Mononuclear cell (primary cell): ENCODE data around the gene USP51. TPM values are rescaled to one million over a fixed set of nuclear protein-coding genes. Genes with fewer than 3 reads are reported as not detected.
"Not testable (repeated sequence)": the region's sequence is repeated elsewhere in the genome, so short reads cannot be mapped to it uniquely, and the experiment has no call there.

ENCODE experiments used
- H3K27me3 ChIP-seq: 2 replicates; pipeline ENCODE4 v1.6.0; 2011; ENCODE audit warnings: low read length, control low read depth; ENCODE audit not compliant: insufficient read depth
- H3K4me1 ChIP-seq: 2 replicates; pipeline ENCODE4 v1.5.1; 2011; ENCODE audit warnings: mild to moderate bottlenecking, low read length, control low read depth; ENCODE audit not compliant: insufficient read depth
- H3K4me3 ChIP-seq: 2 replicates; pipeline ENCODE4 v1.5.1; 2011; ENCODE audit warnings: mild to moderate bottlenecking, low read length, moderate library complexity
- H3K9me3 ChIP-seq: 2 replicates; pipeline ENCODE4 v1.5.1; 2011; ENCODE audit warnings: low read depth, mild to moderate bottlenecking, control low read depth, low read length
- total RNA-seq: library from RNA; depleted of rRNA; stranded (reverse); fragments of >200 nt; gene quantifications from one replicate; pipeline ENCODE4 v1.2.3, GENCODE V29; 2012

The USP51 gene
- total RNA-seq, 1 donor: 3.3 TPM

DNA sequence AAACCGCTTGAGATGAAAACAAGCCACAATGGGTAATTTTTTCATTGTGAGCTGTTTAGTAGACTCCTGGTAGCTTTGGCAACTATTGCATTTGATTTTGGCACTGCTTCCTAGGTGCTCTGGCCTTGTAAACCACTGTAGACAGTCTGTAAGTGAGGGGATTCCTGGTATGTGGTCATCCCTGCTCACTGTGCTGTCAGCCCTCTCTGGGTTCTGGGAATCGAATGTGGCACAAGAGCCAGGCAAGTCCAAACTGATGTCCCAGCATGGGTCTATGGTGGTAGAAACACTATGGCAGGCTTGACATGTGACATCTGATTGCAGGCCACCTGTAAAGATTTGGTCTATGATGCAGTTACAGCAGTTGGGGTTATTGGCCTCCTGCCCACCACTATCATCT, 2.5 kb downstream of the USP51 start:
- Histone ChIP-seq H3K9me3 (no peaks in the 10 kb centered on the region), H3K27me3 (no peaks in the 10 kb centered on the region), H3K4me3 (no peak overlapping the region), H3K4me1 (peaks cover 6% of the 10 kb centered on the region)

DNA sequence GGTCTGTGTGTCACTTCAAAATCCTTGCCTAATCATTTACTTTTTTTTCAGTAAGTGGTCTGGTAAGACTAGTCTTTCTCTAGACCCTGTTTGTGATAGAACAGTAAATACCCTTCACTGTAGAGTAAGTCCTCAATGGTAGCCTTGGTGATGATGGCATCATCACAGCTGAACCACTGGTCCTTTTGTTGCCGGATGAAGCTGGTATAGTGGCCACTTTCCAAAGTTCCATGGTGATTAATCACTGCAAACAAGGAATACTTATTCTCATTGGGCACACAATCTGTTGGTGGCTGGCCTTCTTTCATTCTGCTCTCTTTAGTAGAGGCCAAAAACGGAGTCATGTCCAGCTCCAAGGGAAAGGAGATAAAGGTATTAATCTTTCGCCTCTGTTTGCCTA, 2.9 kb downstream of the USP51 start:
- Histone ChIP-seq H3K4me3 (no peak overlapping the region), H3K4me1 (peaks cover 6% of the 10 kb centered on the region), H3K27me3 (no peaks in the 10 kb centered on the region), H3K9me3 (no peaks in the 10 kb centered on the region)

DNA sequence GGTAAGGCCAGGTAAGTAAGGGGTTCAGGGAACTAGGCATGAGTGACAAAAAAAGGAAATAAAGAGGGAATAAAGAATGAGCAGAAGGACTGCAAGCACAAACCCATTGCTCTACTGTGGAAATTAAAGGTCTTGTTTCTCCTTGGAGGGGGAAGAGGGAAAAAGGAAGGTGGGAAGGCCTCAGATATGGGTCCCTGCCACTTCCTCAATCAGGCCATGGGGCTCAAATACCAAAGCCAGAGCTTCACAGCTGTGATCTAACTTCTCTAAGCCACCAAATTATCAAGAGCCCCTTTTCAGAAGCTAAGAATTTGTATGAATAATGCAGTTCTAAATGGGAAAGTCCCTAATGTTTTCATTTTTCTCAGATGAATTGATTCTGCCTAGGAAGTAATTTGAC, 4.7 kb downstream of the USP51 start:
- H3K4me3 ChIP-seq: no peak overlapping the region
- H3K27me3 ChIP-seq: no peaks in the 10 kb centered on the region
- no peaks in the 10 kb centered on the region for H3K9me3 ChIP-seq
- H3K4me1 ChIP-seq: peaks cover 4% of the 10 kb centered on the region

DNA sequence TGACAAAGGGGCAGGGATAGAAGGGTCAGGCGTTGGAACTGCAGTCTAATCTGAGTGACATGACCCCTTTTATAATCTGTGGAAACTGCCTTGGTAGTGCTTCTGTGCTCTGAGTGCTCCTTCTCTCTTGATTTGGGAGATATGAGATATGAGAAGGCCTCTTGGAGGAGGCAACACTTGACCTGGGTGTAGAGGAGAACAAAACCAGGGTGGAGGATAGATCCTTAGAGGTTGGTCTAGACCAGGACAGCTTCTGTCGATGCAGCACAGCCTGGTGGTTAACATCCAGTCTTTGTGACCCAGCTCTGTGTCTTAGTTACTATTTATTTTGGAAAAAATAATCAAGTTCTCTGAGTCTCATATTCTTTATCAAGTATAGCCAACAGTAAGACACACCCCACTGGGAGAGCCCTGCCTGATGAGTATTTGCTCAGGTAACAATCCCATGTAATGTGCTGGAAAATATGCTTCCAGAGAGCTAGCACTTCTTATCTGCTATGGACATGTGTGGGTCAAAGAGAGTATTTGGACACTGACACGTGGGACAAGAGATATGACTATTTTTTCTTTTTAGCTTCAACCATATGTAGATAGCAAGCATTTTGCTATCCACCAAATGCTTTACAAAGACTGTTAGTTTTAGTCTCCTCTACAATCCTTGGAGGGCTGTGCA, 9.1 kb downstream of the USP51 start:
- H3K4me1 ChIP-seq: no peaks in the 10 kb centered on the region
- H3K4me3 ChIP-seq: no peak overlapping the region
- H3K9me3 ChIP-seq: no peaks in the 10 kb centered on the region
- H3K27me3 ChIP-seq: no peaks in the 10 kb centered on the region

DNA sequence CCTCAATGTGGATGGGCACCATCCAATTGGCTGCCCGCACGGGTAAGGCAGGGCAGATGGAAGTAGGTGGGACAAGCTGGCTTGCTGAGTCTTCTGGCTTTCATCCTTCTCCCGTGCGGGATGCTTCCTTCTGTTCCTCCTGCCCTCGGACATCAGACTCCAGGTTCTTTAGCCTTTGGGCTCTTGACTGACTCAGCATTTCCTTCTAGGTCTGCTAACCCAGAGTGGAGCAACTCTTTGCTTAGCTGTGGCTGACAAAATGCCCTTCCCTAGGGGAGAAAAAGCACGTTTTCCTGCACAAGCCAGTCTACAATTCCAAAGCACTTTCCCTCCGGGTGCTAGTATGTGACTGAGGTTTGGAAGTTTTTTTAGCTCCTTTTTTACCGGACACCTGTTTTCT, 9.7 kb downstream of the USP51 start:
- not testable (repeated sequence) for H3K9me3 ChIP-seq, H3K4me1 ChIP-seq, H3K4me3 ChIP-seq, H3K27me3 ChIP-seq

DNA sequence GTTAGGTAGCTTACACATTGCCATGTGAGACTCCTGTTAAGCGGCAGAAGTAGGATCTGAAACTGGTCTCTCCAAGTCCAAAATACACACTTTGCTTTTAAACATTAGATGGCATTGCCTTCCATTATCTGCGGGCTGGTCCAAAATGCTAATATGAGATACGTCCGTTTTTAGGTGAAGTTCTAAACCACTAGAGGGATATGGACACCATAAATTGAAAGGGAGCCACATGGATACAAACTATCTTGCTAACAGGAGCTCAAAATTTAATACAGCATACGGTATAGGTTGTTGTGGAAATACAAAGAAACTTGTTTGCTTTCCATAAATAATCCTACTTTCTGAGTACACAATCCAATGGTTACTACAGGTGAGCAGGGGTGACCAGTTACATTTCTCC, 23.9 kb downstream of the USP51 start:
- H3K4me3 ChIP-seq, H3K9me3 ChIP-seq, H3K27me3 ChIP-seq, H3K4me1 ChIP-seq: not testable (repeated sequence)

DNA sequence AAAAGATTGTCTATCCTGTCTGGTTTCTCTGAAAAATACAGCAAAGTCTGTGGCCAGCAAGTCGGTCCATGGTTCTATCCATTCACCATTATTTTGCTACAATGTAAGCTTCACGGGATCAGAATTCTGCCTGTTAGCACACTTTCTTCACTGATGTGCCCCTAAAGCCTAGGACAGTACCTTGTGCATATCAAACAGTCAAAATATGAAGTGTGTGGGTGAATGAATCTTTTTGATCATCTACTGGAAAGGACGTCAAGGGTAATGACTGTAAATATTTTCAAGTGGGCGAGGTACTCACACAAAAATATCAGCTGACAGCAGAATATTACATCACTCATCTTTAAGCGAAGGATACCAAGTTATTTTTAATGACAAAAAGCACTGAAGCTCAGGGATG, 24.5 kb downstream of the USP51 start:
- H3K27me3 ChIP-seq, H3K4me1 ChIP-seq, H3K9me3 ChIP-seq, H3K4me3 ChIP-seq: not testable (repeated sequence)

DNA sequence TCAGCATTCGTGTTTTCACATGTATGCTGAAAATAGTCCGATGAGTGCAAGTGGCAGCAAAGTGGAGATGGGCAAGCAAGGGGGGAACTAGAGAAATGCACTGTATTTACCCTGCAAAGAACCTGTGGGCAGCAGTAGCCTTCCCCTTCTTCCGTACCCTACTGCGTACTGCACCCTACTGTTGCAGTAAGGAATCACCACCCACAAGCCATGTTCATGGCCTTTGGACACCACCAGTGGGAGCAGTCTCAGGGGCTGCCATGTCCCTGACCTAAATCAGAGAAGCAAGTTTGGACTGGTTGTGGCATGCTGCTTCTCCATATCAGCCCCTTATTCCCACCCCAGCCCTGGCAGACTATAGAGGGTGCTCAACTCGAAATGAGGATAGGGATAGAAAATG, 25.6 kb downstream of the USP51 start:
- H3K4me3 ChIP-seq, H3K9me3 ChIP-seq: not testable (repeated sequence)

DNA sequence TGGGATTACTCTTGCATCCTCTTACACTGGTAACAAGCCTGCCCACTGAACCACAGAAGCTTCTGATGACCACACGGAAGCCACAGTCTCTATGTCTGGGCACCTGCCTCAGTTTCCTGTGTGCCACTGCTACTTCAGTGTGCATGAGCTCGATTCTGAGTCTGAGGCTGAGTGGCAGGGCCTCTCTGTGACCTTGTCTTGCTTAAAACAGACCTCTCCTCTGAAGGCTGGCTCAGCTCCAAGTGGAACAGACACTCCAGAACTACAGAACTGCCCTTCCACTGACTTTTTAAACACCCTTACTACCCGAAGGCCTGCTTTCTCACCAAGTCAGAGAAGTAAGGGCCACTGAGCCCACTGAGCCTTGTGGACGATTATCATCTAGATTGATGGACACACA, 29.7 kb downstream of the USP51 start:
- not testable (repeated sequence) for H3K9me3 ChIP-seq, H3K4me1 ChIP-seq, H3K4me3 ChIP-seq, H3K27me3 ChIP-seq

More for the DNA sequence above, 25.6 kb downstream of the USP51 start:
- H3K4me1 ChIP-seq, H3K27me3 ChIP-seq: not testable (repeated sequence)

DNA sequence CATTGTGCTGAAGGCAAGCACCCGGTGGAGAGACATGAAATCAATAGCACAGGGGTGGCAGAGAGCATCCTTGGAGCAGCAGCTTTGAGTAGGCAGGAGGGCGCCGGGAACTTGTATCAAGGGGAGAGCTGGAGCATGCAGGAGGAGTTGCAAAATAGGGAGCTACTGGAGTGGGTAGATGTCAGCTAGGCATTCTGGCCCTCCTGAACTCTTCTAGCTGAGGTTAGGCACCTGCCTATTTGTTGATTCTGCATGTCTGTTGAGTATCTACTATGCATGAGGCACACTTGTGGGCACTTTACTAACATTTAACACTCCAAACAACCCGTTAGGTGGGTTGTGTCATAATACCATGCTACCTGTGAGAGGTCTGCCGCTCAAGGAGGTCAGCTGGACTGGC, 30.2 kb downstream of the USP51 start:
- not testable (repeated sequence) for H3K4me1 ChIP-seq, H3K9me3 ChIP-seq, H3K4me3 ChIP-seq, H3K27me3 ChIP-seq

DNA sequence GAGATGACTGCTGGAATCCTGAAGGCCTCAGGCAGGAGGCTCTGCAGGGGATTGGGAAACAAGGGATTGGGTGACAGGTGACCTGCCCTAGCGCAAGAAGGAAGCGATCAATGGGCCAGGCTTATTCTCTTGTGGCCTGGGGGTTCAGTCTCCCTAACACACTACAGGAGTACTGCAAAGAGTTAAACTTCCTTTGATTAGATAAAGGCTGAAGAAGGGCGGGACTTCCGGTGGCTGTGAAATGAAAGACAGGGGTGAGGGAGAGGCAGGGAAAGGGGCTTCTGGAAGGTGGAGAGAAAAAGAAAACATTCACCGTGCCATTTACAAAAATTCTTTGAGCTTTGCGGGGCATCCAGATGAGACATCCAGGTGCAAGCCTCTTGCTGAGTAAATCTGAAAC, 33.9 kb downstream of the USP51 start:
- not testable (repeated sequence) for H3K4me1 ChIP-seq, H3K9me3 ChIP-seq, H3K4me3 ChIP-seq, H3K27me3 ChIP-seq

DNA sequence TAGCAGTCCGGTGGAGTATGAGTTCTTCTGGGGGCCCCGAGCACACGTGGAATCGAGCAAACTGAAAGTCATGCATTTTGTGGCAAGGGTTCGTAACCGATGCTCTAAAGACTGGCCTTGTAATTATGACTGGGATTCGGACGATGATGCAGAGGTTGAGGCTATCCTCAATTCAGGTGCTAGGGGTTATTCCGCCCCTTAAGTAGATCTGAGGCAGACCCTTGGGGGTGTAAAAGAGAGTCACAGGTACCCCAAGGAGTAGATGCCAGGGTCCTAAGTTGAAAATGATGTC, 36.9 kb downstream of the USP51 start:
- H3K27me3 ChIP-seq: no peaks in the 10 kb centered on the region
- H3K4me1 ChIP-seq: peaks cover 4% of the 10 kb centered on the region
- H3K9me3 ChIP-seq: no peaks in the 10 kb centered on the region
- H3K4me3 ChIP-seq: peak overlapping the region; percentile 47

DNA sequence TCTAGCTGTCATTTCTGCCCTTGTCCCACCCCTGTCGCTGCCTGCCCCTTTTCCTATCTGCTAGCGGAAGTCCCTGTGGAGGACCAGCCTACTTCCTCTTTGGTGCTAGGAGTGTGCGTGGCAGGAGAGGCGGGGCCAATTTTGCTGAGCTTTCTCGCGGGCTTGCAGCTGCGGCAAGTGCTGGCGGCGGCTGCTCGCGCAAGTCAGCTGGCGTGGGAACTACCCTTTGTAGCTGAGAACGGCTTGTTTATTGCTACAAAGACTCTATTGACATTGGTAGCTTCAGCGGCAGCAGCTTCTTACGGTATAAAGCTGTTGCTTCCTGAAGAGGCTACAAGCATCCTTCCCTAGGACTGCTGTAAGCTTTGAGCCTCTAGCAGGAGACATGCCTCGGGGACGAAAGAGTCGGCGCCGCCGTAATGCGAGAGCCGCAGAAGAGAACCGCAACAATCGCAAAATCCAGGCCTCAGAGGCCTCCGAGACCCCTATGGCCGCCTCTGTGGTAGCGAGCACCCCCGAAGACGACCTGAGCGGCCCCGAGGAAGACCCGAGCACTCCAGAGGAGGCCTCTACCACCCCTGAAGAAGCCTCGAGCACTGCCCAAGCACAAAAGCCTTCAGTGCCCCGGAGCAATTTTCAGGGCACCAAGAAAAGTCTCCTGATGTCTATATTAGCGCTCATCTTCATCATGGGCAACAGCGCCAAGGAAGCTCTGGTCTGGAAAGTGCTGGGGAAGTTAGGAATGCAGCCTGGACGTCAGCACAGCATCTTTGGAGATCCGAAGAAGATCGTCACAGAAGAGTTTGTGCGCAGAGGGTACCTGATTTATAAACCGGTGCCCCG, 37.4 kb downstream of the USP51 start, which contains the start of gene MAGEH1:
Gene MAGEH1 (plus strand): TSS at position 138 of the 843 bp plus-strand sequence. CDS start 248 bp downstream, at position 386.
- no peaks in the 10 kb centered on the region for H3K9me3 ChIP-seq
- H3K4me3 ChIP-seq: peak within 1 kb of the TSS; percentile 47
- H3K27me3 ChIP-seq: no peaks in the 10 kb centered on the region
- peaks cover 4% of the 10 kb centered on the region for H3K4me1 ChIP-seq

DNA sequence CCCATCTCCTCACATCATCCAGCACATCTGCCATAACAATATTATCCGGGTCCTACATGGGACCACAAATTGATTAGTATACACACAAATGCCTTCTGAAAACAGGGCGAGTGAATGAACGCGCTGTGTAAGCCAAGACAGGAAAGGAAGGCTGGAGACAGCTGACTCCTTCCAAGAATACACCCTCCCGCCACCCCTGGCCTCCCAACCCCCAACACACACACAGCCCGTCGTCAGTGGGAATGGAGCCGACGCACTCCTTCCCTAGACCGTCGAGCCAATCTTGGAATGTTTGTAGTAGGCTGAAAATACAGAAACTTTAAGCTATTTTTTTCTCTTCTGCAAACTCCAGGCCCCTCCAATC, 38.0 kb downstream of the USP51 start:
- H3K4me1 ChIP-seq: peaks cover 4% of the 10 kb centered on the region
- H3K27me3 ChIP-seq: no peaks in the 10 kb centered on the region
- H3K9me3 ChIP-seq: no peaks in the 10 kb centered on the region
- peak overlapping the region; percentile 47 for H3K4me3 ChIP-seq

DNA sequence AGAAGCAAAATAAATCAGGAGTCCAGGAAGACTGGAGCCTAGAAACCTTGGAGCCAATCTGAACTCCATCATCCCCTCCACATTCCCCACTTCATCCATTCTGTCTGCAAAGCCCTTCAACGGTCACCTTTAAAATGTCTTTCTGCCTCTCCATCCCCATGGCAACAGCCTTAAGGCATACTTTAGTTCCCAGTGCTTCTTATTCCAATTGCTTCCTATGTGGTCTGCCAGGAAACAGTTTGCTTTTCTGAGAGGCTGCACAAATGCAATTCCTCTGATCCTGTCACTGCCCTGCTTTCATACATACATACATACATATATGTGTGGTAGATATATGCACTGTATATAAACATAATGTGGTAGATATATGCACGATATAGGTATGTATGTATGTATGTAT, 38.5 kb downstream of the USP51 start:
- Histone ChIP-seq H3K4me3 (no peak overlapping the region), H3K4me1 (peaks cover 4% of the 10 kb centered on the region), H3K27me3 (no peaks in the 10 kb centered on the region), H3K9me3 (no peaks in the 10 kb centered on the region)

DNA sequence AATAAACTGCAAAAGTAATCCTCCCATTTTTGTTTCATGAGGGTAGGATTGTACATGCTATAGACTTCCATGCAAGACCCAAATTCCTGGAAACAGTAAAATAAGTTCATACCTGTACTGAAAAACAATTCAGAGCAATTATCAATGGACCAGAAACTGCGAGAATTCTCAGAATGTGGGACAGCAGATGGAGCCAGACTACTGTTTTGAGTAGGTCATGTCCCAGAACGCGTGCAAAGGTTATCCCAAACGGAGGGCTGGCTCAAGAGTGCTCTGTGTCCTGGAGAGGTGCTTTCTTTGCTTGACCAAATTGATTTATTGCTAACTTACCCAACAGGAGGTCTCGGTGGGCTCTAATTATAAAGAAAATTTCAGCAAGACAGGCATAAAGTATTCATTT, 39.4 kb downstream of the USP51 start:
- Histone ChIP-seq H3K9me3 (no peaks in the 10 kb centered on the region), H3K27me3 (no peaks in the 10 kb centered on the region), H3K4me1 (peaks cover 4% of the 10 kb centered on the region), H3K4me3 (no peak overlapping the region)
